ENCODE data around the gene PLRG1. TPM values are rescaled to one million over a fixed set of nuclear protein-coding genes. Genes with fewer than 3 reads are reported as not detected.

The PLRG1 gene
- total RNA-seq, 4 donors from 2014 or later, result 47.1 to 60.5 (median 49.2) TPM

DNA sequence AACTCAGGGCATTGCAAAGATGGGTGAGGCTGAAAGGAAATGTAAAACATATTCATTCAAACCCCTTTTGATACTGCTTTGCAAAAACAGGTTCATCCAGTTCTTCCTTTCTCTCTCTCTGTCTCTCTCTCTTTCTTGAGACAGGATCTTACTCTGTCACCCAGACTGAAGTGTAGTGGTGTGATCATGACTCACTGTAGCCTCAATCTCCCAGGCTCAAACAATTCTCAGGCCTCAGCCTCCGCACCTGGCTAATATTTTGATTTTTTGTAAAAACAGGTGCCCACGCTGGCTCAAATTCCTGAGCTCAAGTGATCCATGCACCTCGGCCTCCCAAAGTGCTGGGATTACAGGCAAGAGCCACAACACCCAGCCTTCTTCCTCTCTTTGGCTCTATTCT lies 43.0 kb downstream of the PLRG1 start:
- Histone ChIP-seq H3K9me3 (no peaks in the 10 kb centered on the region), H3K4me3 (no peak overlapping the region), H3K27ac (peak overlapping the region; percentile 60 to 83 (median 69)), H3K27me3 (peaks cover 0 to 1% (median 0%) of the 10 kb centered on the region in 4 donors), H3K4me1 (peaks cover 0 to 18% (median 0%) of the 10 kb centered on the region in 3 donors), H3K36me3 (no peaks in the 10 kb centered on the region)
- 30 to 56% methylated on average over 3 of the region's 3 CpGs for WGBS, 2 donors
- intact Hi-C loops (cut with DNase I), result no loop called here
- DNase-seq, result no peak
- no peak for TF ChIP-seq POLR2A (IDR thresholded peaks at IDR 0.05)
- TF ChIP-seq, protein P1, sequence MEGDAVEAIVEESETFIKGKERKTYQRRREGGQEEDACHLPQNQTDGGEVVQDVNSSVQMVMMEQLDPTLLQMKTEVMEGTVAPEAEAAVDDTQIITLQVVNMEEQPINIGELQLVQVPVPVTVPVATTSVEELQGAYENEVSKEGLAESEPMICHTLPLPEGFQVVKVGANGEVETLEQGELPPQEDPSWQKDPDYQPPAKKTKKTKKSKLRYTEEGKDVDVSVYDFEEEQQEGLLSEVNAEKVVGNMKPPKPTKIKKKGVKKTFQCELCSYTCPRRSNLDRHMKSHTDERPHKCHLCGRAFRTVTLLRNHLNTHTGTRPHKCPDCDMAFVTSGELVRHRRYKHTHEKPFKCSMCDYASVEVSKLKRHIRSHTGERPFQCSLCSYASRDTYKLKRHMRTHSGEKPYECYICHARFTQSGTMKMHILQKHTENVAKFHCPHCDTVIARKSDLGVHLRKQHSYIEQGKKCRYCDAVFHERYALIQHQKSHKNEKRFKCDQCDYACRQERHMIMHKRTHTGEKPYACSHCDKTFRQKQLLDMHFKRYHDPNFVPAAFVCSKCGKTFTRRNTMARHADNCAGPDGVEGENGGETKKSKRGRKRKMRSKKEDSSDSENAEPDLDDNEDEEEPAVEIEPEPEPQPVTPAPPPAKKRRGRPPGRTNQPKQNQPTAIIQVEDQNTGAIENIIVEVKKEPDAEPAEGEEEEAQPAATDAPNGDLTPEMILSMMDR (IDR thresholded peaks at IDR 0.05), result no peak

DNA sequence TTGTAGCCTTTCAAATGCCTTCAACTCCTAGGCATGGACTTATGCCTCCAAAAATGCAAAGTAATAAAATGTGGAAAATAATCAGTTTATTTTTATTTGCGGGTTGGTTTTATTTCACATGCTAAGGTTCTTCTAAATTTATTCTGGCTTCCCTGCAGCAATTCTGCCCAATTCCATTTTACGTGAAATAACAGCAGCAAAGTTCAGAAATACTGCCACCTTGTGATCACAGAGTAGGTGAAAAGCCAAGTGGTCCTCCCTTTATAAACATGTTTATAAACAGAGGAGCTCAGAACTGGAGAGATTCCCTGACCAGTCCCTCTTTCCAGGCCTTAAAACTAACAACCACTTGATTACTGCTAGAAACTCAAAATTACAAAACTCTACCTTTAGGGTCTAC lies 43.9 kb downstream of the PLRG1 start:
- Histone ChIP-seq H3K36me3 (no peaks in the 10 kb centered on the region), H3K4me3 (no peak overlapping the region), H3K9me3 (no peaks in the 10 kb centered on the region), H3K4me1 (peaks cover 0 to 18% (median 0%) of the 10 kb centered on the region in 3 donors), H3K27ac (peak overlapping the region in 3 of 4 donors; percentile 65 to 83 (median 73)), H3K27me3 (no peaks in the 10 kb centered on the region)
- DNase-seq, result no peak
- TF ChIP-seq POLR2A (IDR thresholded peaks at IDR 0.05), result no peak
- TF ChIP-seq, protein P1 (IDR thresholded peaks at IDR 0.05), result peak in 4 of 6 experiments; percentile 16 to 50 (median 29)
- intact Hi-C loops (cut with DNase I), result no loop called here
- WGBS, 2 donors, result 14 to 17% methylated on average over 2 of the region's 2 CpGs

DNA sequence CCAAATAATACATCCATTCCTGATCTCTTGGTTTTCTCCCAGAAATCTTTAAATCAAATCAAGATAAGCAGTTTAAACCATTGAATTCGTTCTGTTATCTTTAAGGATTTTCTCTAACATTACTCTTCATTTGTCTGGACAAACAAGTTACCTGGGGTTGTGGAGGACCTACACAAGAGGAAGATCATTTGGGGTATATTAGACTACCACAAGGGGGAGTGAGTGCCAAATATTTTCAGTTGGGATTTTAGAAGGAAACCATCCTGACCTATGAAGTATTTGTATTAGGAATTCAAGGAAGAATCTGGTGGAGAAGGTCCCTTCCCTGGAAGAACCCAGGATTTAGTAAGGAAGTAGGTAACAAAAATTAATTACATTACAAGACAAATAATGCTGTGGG lies 46.6 kb downstream of the PLRG1 start:
- intact Hi-C loops (cut with DNase I), result no loop called here
- WGBS, 2 donors, result 5 to 17% methylated on average over 1 of the region's 1 CpG

DNA sequence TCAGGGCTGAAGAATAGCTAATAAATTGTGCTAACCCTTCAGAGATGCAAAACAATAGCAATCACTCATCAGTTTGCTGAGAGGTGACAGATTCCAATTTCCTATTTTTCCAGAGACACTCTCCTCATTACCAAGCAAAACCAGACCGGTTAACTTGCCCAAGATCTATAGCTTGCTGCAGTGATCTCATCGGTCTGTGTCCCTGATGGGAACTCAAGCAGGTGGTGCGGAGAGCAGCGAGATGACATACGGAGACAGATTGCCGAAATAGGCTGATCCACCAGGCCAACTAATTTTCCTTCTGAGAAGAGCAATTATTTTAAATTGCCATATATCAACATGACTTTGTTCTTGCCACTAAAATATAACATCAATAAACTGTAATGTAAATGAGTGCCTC lies 48.1 kb downstream of the PLRG1 start:
- intact Hi-C loops (cut with DNase I), result no loop called here
- Histone ChIP-seq H3K4me3 (no peak overlapping the region), H3K27me3 (peaks cover 0 to 7% (median 0%) of the 10 kb centered on the region in 4 donors)

More for the DNA sequence above, 46.6 kb downstream of the PLRG1 start:
- Histone ChIP-seq H3K4me3 (no peak overlapping the region), H3K9me3 (no peaks in the 10 kb centered on the region), H3K27ac (no peak overlapping the region), H3K4me1 (peaks cover 0 to 18% (median 0%) of the 10 kb centered on the region in 3 donors), H3K27me3 (peaks cover 0 to 5% (median 0%) of the 10 kb centered on the region in 4 donors), H3K36me3 (no peaks in the 10 kb centered on the region)
- DNase-seq, result no peak
- TF ChIP-seq, protein P1 (IDR thresholded peaks at IDR 0.05), result peak in 5 of 6 experiments; percentile 19 to 65 (median 48)
- TF ChIP-seq POLR2A (IDR thresholded peaks at IDR 0.05), result no peak

DNA sequence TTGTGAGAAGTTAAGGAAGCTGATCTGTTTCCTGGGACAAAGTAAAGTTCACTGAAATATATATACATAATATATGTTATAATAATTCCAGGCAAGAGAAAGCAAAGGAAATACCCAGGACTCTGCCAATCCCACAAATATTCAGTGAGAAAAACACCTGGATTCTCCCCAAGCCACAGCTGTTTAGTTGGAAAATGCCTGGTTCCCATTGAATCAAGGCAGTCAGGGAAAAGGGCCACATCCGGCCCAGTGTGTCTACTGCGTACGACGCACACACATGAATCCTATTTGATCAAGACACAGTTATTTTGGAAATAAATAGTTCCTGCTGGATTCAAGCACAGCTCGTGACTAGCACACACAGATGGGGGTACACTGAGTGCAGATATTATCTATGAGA lies 52.3 kb downstream of the PLRG1 start:
- H3K4me3 ChIP-seq, result no peak overlapping the region
- no peak for DNase-seq
- no peak overlapping the region for H3K27ac ChIP-seq
- no peaks in the 10 kb centered on the region for H3K4me1 ChIP-seq
- 67% methylated on average over 5 of the region's 5 CpGs for WGBS, 2 donors
- peaks cover 0 to 24% (median 0%) of the 10 kb centered on the region in 4 donors for H3K27me3 ChIP-seq
- no peaks in the 10 kb centered on the region for H3K9me3 ChIP-seq
- intact Hi-C loops (cut with DNase I), result no loop called here
- TF ChIP-seq, protein P1 (IDR thresholded peaks at IDR 0.05), result no peak
- TF ChIP-seq POLR2A (IDR thresholded peaks at IDR 0.05), result no peak
- no peaks in the 10 kb centered on the region for H3K36me3 ChIP-seq

More for the DNA sequence above, 48.1 kb downstream of the PLRG1 start:
- no peak for DNase-seq
- no peaks in the 10 kb centered on the region for H3K36me3 ChIP-seq
- 80 to 84% methylated on average over 6 of the region's 6 CpGs for WGBS, 2 donors
- peaks cover 0 to 11% (median 0%) of the 10 kb centered on the region in 3 donors for H3K4me1 ChIP-seq
- H3K9me3 ChIP-seq, result no peaks in the 10 kb centered on the region
- H3K27ac ChIP-seq, result no peak overlapping the region
- no peak for TF ChIP-seq POLR2A (IDR thresholded peaks at IDR 0.05)

DNA sequence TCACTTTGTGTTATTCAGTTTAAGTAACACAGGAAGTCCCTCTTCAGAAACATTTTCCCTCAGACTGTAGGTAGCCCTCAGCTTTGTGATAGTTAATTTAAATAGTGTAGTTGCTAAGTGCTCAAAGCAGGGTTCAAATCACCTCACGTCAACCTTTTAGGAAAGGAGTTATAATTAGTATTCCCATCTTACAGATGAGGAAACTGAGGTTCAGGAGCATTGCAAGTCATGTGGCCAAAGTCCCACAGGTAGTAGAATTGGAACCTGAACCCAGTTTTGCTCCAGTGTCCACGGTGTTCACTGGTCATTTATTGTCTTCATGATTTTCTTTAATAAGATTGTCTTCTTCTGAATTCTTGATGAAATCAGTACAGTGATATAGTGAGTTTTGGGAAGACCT lies 54.3 kb downstream of the PLRG1 start:
- no peak for DNase-seq
- intact Hi-C loops (cut with DNase I), result no loop called here
- H3K27ac ChIP-seq, result no peak overlapping the region
- H3K27me3 ChIP-seq, result peaks cover 0 to 44% (median 0%) of the 10 kb centered on the region in 4 donors
- TF ChIP-seq, protein P1 (IDR thresholded peaks at IDR 0.05), result no peak
- no peak for TF ChIP-seq POLR2A (IDR thresholded peaks at IDR 0.05)
- peaks cover 10 to 17% (median 13%) of the 10 kb centered on the region in 3 donors for H3K4me1 ChIP-seq
- no peaks in the 10 kb centered on the region for H3K36me3 ChIP-seq
- WGBS, 2 donors, result 87 to 88% methylated on average over 2 of the region's 2 CpGs
- no peaks in the 10 kb centered on the region for H3K9me3 ChIP-seq
- H3K4me3 ChIP-seq, result no peak overlapping the region

Measured in esophagus squamous epithelium (tissue), 5 donors.